Trophoblast cell (in vitro differentiated cells and primary cell): Measurements from ENCODE around the gene PLA2G4D.

Experiments
- DNase-seq, 2 donors: peaks; one replicate each; pipeline ENCODE4 v3.0.0-alpha.2; 2016
- H2AFZ ChIP-seq: 2 replicates; pipeline ENCODE4 v1.6.1; 2013; ENCODE audit warnings: low read length, moderate library complexity, mild to moderate bottlenecking; ENCODE audit not compliant: insufficient read depth, poor library complexity
- H2AK5ac ChIP-seq: 2 replicates; pipeline ENCODE4 v1.6.1; 2013; ENCODE audit warnings: mild to moderate bottlenecking, low read length
- H2BK120ac ChIP-seq: 2 replicates; pipeline ENCODE4 v1.6.1; 2013; ENCODE audit warnings: low read length, mild to moderate bottlenecking, moderate library complexity; ENCODE audit not compliant: insufficient read depth, poor library complexity
- H2BK12ac ChIP-seq: 2 replicates; pipeline ENCODE4 v1.6.1; 2013; ENCODE audit warnings: mild to moderate bottlenecking, low read length, moderate library complexity
- H2BK5ac ChIP-seq: 2 replicates; pipeline ENCODE4 v1.6.1; 2013; ENCODE audit warnings: low read length, low read depth, moderate library complexity, mild to moderate bottlenecking; ENCODE audit not compliant: poor library complexity
- H3K14ac ChIP-seq: 2 replicates; pipeline ENCODE4 v1.6.1; 2013; ENCODE audit warnings: mild to moderate bottlenecking, low read length
- H3K18ac ChIP-seq: 2 replicates; pipeline ENCODE4 v1.6.1; 2013; ENCODE audit warnings: mild to moderate bottlenecking, low read length
- H3K23ac ChIP-seq: 2 replicates; pipeline ENCODE4 v1.6.1; 2013; ENCODE audit warnings: low read length
- H3K27ac ChIP-seq: 2 replicates; pipeline ENCODE4 v1.5.1; 2013; ENCODE audit warnings: low read depth, mild to moderate bottlenecking, inconsistent platforms, low read length, moderate library complexity
- H3K27me3 ChIP-seq: 2 replicates; pipeline ENCODE4 v1.6.1; 2013; ENCODE audit warnings: inconsistent platforms, mild to moderate bottlenecking, low read length, moderate library complexity; ENCODE audit not compliant: insufficient read depth
- H3K36me3 ChIP-seq, 2 experiments: 1 replicate in 1 of 2; 2 replicates in 1 of 2; pipeline ENCODE4 v1.6.1; 2013; ENCODE audit warnings: low read length in 2 of 2, mild to moderate bottlenecking in 2 of 2, moderate library complexity in 1 of 2; ENCODE audit not compliant: insufficient read depth in 2 of 2, control insufficient read depth in 1 of 2
- H3K4ac ChIP-seq: 2 replicates; pipeline ENCODE4 v1.6.1; 2013; ENCODE audit warnings: low read depth, mild to moderate bottlenecking, low read length, moderate library complexity
- H3K4me1 ChIP-seq, 2 experiments: 1 replicate in 1 of 2; 2 replicates in 1 of 2; pipeline ENCODE4 v1.6.1; 2013; ENCODE audit warnings: low read length in 2 of 2, mild to moderate bottlenecking in 2 of 2, moderate library complexity in 1 of 2; ENCODE audit not compliant: insufficient read depth in 2 of 2, control insufficient read depth in 1 of 2
- H3K4me2 ChIP-seq: 2 replicates; pipeline ENCODE4 v1.6.1; 2013; ENCODE audit warnings: inconsistent platforms, mild to moderate bottlenecking, low read length, moderate library complexity
- H3K4me3 ChIP-seq: 2 replicates; pipeline ENCODE4 v1.5.1; 2013; ENCODE audit warnings: mild to moderate bottlenecking, low read depth, low read length, inconsistent platforms
- H3K79me1 ChIP-seq: one replicate; pipeline ENCODE4 v1.6.1; 2013; ENCODE audit warnings: low read length
- H3K79me2 ChIP-seq: 2 replicates; pipeline ENCODE4 v1.6.1; 2013; ENCODE audit warnings: low read length, mild to moderate bottlenecking; ENCODE audit not compliant: control insufficient read depth, insufficient read depth, poor library complexity
- H3K9ac ChIP-seq: 2 replicates; pipeline ENCODE4 v1.6.1; 2013; ENCODE audit warnings: mild to moderate bottlenecking, low read length
- H3K9me3 ChIP-seq: 2 replicates; pipeline ENCODE4 v1.6.1; 2013; ENCODE audit warnings: low read depth, mild to moderate bottlenecking, control low read depth, inconsistent platforms, low read length; ENCODE audit not compliant: insufficient read depth
- H4K12ac ChIP-seq: 2 replicates; pipeline ENCODE4 v1.6.1; 2013; ENCODE audit warnings: low read depth, mild to moderate bottlenecking, low read length, moderate library complexity
- H4K8ac ChIP-seq: 2 replicates; pipeline ENCODE4 v1.6.1; 2013; ENCODE audit warnings: low read depth, mild to moderate bottlenecking, low read length, moderate library complexity
- H4K91ac ChIP-seq: one replicate; pipeline ENCODE4 v1.6.1; 2013; ENCODE audit warnings: low read depth, mild to moderate bottlenecking, low read length, moderate library complexity
- WGBS: extraction: QIAGEN DNeasy Blood & Tissue Kit; methylation state at CpG from one replicate; pipeline ENCODE4 v1.1.7; 2013; ENCODE audit warnings: missing lambda C conversion rate; ENCODE audit not compliant: insufficient read length, insufficient coverage; ENCODE audit errors: extremely low coverage; 5-methylcytosine and 5-hydroxymethylcytosine counted together

The PLA2G4D gene

GRCh38 chr15:42042602-42043400 lies 51.6 kb downstream of the PLA2G4D start:
- WGBS: no CpG with 5 or more reads among the region's 5 CpGs
- Histone ChIP-seq H2BK12ac (no peak overlapping the region), H3K36me3 (no peaks in the 10 kb centered on the region), H4K12ac (no peak overlapping the region), H3K18ac (no peak overlapping the region), H4K8ac (no peak overlapping the region), H3K4ac (no peak overlapping the region), H3K79me1 (no peaks in the 10 kb centered on the region), H2AFZ (no peak overlapping the region), H3K4me2 (no peak overlapping the region), H3K4me3 (no peak overlapping the region), H3K79me2 (no peaks in the 10 kb centered on the region), H3K23ac (no peak overlapping the region), H3K27me3 (no peaks in the 10 kb centered on the region), H3K14ac (no peak overlapping the region), H4K91ac (no peak overlapping the region), H3K4me1 (no peaks in the 10 kb centered on the region), H3K9me3 (no peaks in the 10 kb centered on the region), H2BK120ac (no peak overlapping the region), H3K9ac (no peak overlapping the region), H2BK5ac (no peak overlapping the region), H2AK5ac (no peak overlapping the region), H3K27ac (no peak overlapping the region)
- peak; percentile 62 to 76 for DNase-seq

DNA sequence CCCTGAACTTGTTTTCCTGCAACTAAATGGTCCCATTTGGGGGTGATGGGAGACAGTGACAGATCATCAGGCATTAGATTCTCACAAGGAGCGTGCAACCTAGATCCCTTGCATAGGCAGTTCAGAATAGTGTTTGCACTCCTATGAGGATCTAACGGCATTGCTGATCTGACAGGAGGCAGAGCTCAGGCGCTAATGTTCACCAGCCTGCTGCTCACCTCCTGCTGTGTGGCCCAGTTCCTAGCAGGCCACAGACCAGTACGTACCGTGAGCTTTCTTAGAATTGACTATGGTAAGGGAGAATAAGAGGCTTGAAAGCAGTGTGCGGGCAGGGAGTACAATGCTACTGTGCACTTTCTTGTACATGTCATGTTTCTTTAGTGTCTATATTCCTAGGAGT lies 56.0 kb downstream of the PLA2G4D start:
- no peak overlapping the region for H2AFZ ChIP-seq
- no peak overlapping the region for H3K18ac ChIP-seq
- H3K4me2 ChIP-seq: no peak overlapping the region
- H2BK120ac ChIP-seq: no peak overlapping the region
- H2BK12ac ChIP-seq: no peak overlapping the region
- H4K91ac ChIP-seq: no peak overlapping the region
- no peaks in the 10 kb centered on the region for H3K9me3 ChIP-seq
- no CpG with 5 or more reads among the region's 6 CpGs for WGBS
- no peak overlapping the region for H2AK5ac ChIP-seq
- no peaks in the 10 kb centered on the region for H3K79me1 ChIP-seq
- DNase-seq: no peak
- H3K27me3 ChIP-seq: no peaks in the 10 kb centered on the region
- no peak overlapping the region for H3K9ac ChIP-seq
- H3K23ac ChIP-seq: no peak overlapping the region
- no peaks in the 10 kb centered on the region for H3K36me3 ChIP-seq
- H3K79me2 ChIP-seq: no peaks in the 10 kb centered on the region
- no peak overlapping the region for H4K8ac ChIP-seq
- no peak overlapping the region for H2BK5ac ChIP-seq
- no peaks in the 10 kb centered on the region for H3K4me1 ChIP-seq
- no peak overlapping the region for H4K12ac ChIP-seq
- H3K4ac ChIP-seq: no peak overlapping the region
- no peak overlapping the region for H3K4me3 ChIP-seq
- H3K27ac ChIP-seq: no peak overlapping the region
- H3K14ac ChIP-seq: no peak overlapping the region

- DNase-seq: no peak
- no peak overlapping the region for H4K91ac ChIP-seq
- H4K12ac ChIP-seq: no peak overlapping the region
- H4K8ac ChIP-seq: no peak overlapping the region
- no peak overlapping the region for H3K23ac ChIP-seq
- H2BK120ac ChIP-seq: no peak overlapping the region
- H3K9me3 ChIP-seq: no peaks in the 10 kb centered on the region
- no peak overlapping the region for H3K4ac ChIP-seq
- H2BK5ac ChIP-seq: no peak overlapping the region
- H3K4me1 ChIP-seq: no peaks in the 10 kb centered on the region
- no CpG with 5 or more reads among the region's 8 CpGs for WGBS
- no peak overlapping the region for H3K14ac ChIP-seq
- no peaks in the 10 kb centered on the region for H3K79me1 ChIP-seq
- H3K27ac ChIP-seq: no peak overlapping the region
- H3K18ac ChIP-seq: no peak overlapping the region
- H2BK12ac ChIP-seq: no peak overlapping the region
- H3K79me2 ChIP-seq: no peaks in the 10 kb centered on the region
- no peak overlapping the region for H2AFZ ChIP-seq
- H3K4me2 ChIP-seq: no peak overlapping the region
- no peaks in the 10 kb centered on the region for H3K36me3 ChIP-seq
- no peak overlapping the region for H3K9ac ChIP-seq
- H3K27me3 ChIP-seq: no peaks in the 10 kb centered on the region
- H2AK5ac ChIP-seq: no peak overlapping the region
- H3K4me3 ChIP-seq: no peak overlapping the region
Observed at GRCh38 chr15:42037656-42038055, 56.7 kb downstream of the PLA2G4D start.

GRCh38 chr15:42036966-42037365 lies 57.4 kb downstream of the PLA2G4D start:
- no peaks in the 10 kb centered on the region for H3K36me3 ChIP-seq
- H3K27me3 ChIP-seq: no peaks in the 10 kb centered on the region
- no peak overlapping the region for H3K23ac ChIP-seq
- no peaks in the 10 kb centered on the region for H3K4me1 ChIP-seq
- no peak overlapping the region for H3K14ac ChIP-seq
- H2BK12ac ChIP-seq: no peak overlapping the region
- H3K4me2 ChIP-seq: no peak overlapping the region
- no peaks in the 10 kb centered on the region for H3K79me1 ChIP-seq
- no peak overlapping the region for H4K8ac ChIP-seq
- H3K4me3 ChIP-seq: no peak overlapping the region
- no peak for DNase-seq
- H2AK5ac ChIP-seq: no peak overlapping the region
- H3K4ac ChIP-seq: no peak overlapping the region
- no peak overlapping the region for H2AFZ ChIP-seq
- H4K12ac ChIP-seq: no peak overlapping the region
- H2BK5ac ChIP-seq: no peak overlapping the region
- no peaks in the 10 kb centered on the region for H3K79me2 ChIP-seq
- no CpG with 5 or more reads among the region's 9 CpGs for WGBS
- no peak overlapping the region for H4K91ac ChIP-seq
- H3K9me3 ChIP-seq: peaks cover under 1% of the 10 kb centered on the region
- no peak overlapping the region for H3K27ac ChIP-seq
- H3K18ac ChIP-seq: no peak overlapping the region
- H2BK120ac ChIP-seq: no peak overlapping the region
- no peak overlapping the region for H3K9ac ChIP-seq
